G401 (cell line): ENCODE measurements around the gene TMEM9B. TPM values are rescaled to one million over a fixed set of nuclear protein-coding genes. Genes with fewer than 3 reads are reported as not detected.
"Not testable (repeated sequence)": the region's sequence is repeated elsewhere in the genome, so short reads cannot be mapped to it uniquely, and the experiment has no call there.

Experiments used
- DNase-seq: peaks from one replicate; pipeline ENCODE4 v3.0.0-alpha.2; 2015; ENCODE audit warnings: low spot score
- in situ Hi-C: cut with HindIII; loops from 2 replicates; pipeline ENCODE4 v1.10.0; 2016; ENCODE audit warnings: low sequenced_read_pairs, mixed read lengths
- total RNA-seq: library from RNA; depleted of rRNA; stranded (reverse); fragments of >200 nt; shearing (Covaris generic); gene quantifications from 2 replicates; pipeline ENCODE4 v1.2.3, GENCODE V29; 2014; rRNA removed

The TMEM9B gene
- 23.6 and 30.2 TPM in 2 replicates for total RNA-seq

- DNase-seq = peak; percentile 91
- in situ Hi-C loops = no loop called here
Measured at GRCh38 chr11:8964324-8965320, at the start of gene TMEM9B. Gene TMEM9B (minus strand): TSS chr11:8964442. CDS start chr11:8964313, 129 bp downstream.

- DNase-seq = no peak
- in situ Hi-C loops = no loop called here
Measured at GRCh38 chr11:9013373-9013772, 49.1 kb upstream of the TMEM9B start.

GRCh38 chr11:9009538-9009937 is 45.3 kb upstream of the TMEM9B start:
- in situ Hi-C loops = not testable (repeated sequence)

GRCh38 chr11:9008661-9009060 is 44.4 kb upstream of the TMEM9B start:
- no peak for DNase-seq
- in situ Hi-C loops = no loop called here

More at GRCh38 chr11:9009538-9009937, 45.3 kb upstream of the TMEM9B start:
- not testable (repeated sequence) for DNase-seq

GRCh38 chr11:9008011-9008550 is 43.8 kb upstream of the TMEM9B start:
- in situ Hi-C loops = no loop called here
- DNase-seq = no peak

- in situ Hi-C loops = no loop called here
- peak; percentile 63 for DNase-seq
Measured at GRCh38 chr11:9005087-9005486, 40.8 kb upstream of the TMEM9B start.

- DNase-seq = peak; percentile 32
- in situ Hi-C loops = no loop called here
Measured at GRCh38 chr11:9004183-9004926, 40.1 kb upstream of the TMEM9B start.

- DNase-seq = peak; percentile 85
- in situ Hi-C loops = no loop called here
Measured at GRCh38 chr11:9003573-9004182, 39.4 kb upstream of the TMEM9B start, which contains the start of gene NRIP3. Gene NRIP3 (minus strand): TSS chr11:9004001. CDS start chr11:9003935, 66 bp downstream.

- DNase-seq = peak; percentile 43
- in situ Hi-C loops = no loop called here
Measured at GRCh38 chr11:9002920-9003572, 38.8 kb upstream of the TMEM9B start.

- DNase-seq = peak; percentile 62
- in situ Hi-C loops = no loop called here
Measured at GRCh38 chr11:9001736-9002135, 37.5 kb upstream of the TMEM9B start.

- DNase-seq = no peak
- in situ Hi-C loops = no loop called here
Measured at GRCh38 chr11:8998017-8998416, 33.8 kb upstream of the TMEM9B start.

- in situ Hi-C loops = no loop called here
Measured at GRCh38 chr11:8997451-8997850, 33.2 kb upstream of the TMEM9B start.

GRCh38 chr11:8989453-8989852 is 25.2 kb upstream of the TMEM9B start:
- no peak for DNase-seq

More at GRCh38 chr11:8997451-8997850, 33.2 kb upstream of the TMEM9B start:
- no peak for DNase-seq

GRCh38 chr11:8988329-8989234 is 24.3 kb upstream of the TMEM9B start:
- in situ Hi-C loops = no loop called here
- DNase-seq = no peak

More at GRCh38 chr11:8989453-8989852, 25.2 kb upstream of the TMEM9B start:
- in situ Hi-C loops = no loop called here

- in situ Hi-C loops = no loop called here
- no peak for DNase-seq
Measured at GRCh38 chr11:8987446-8987845, 23.2 kb upstream of the TMEM9B start.

GRCh38 chr11:8986772-8987171 is 22.5 kb upstream of the TMEM9B start:
- DNase-seq, in situ Hi-C loops: not testable (repeated sequence)

- in situ Hi-C loops = no loop called here
- no peak for DNase-seq
Measured at GRCh38 chr11:8985462-8985861, 21.2 kb upstream of the TMEM9B start.

- in situ Hi-C loops = no loop called here
- no peak for DNase-seq
Measured at GRCh38 chr11:8983552-8983951, 19.3 kb upstream of the TMEM9B start.
